GM19452 (cell line): Measurements from ENCODE around the gene MBL2.

Experiments
- ATAC-seq: cut with Tn5 transposase; IDR thresholded peaks from one replicate; pipeline ENCODE4 v1.9.1; 2021; ENCODE audit not compliant: unreplicated experiment

Gene MBL2

GRCh38 chr10:52774182-52774581 is 1.6 kb upstream of the MBL2 start:
- no peak for ATAC-seq

GRCh38 chr10:52771534-52772445 is 794 bp downstream of the MBL2 start:
- ATAC-seq: no peak

GRCh38 chr10:52770904-52771303 is 1.7 kb downstream of the MBL2 start:
- no peak for ATAC-seq

- no peak for ATAC-seq
Measured at GRCh38 chr10:52769966-52770365, 2.6 kb downstream of the MBL2 start.

- no peak for ATAC-seq
Measured at GRCh38 chr10:52768001-52768532, 4.5 kb downstream of the MBL2 start.

GRCh38 chr10:52762088-52762487 is 10.5 kb downstream of the MBL2 start:
- no peak for ATAC-seq

GRCh38 chr10:52759154-52759553 is 13.4 kb downstream of the MBL2 start:
- no peak for ATAC-seq

- ATAC-seq: no peak
Measured at GRCh38 chr10:52758406-52758805, 14.2 kb downstream of the MBL2 start.

- no peak for ATAC-seq
Measured at GRCh38 chr10:52757773-52758172, 14.8 kb downstream of the MBL2 start.

- no peak for ATAC-seq
Measured at GRCh38 chr10:52756966-52757365, 15.6 kb downstream of the MBL2 start.

GRCh38 chr10:52756295-52756694 is 16.3 kb downstream of the MBL2 start:
- no peak for ATAC-seq

- ATAC-seq: no peak
Measured at GRCh38 chr10:52755297-52756062, 17.1 kb downstream of the MBL2 start.

- no peak for ATAC-seq
Measured at GRCh38 chr10:52752801-52753445, 19.7 kb downstream of the MBL2 start.

- no peak for ATAC-seq
Measured at GRCh38 chr10:52752261-52752660, 20.3 kb downstream of the MBL2 start.

GRCh38 chr10:52751337-52751736 is 21.2 kb downstream of the MBL2 start:
- no peak for ATAC-seq

GRCh38 chr10:52750629-52751028 is 22.0 kb downstream of the MBL2 start:
- ATAC-seq: no peak

GRCh38 chr10:52747694-52748093 is 24.9 kb downstream of the MBL2 start:
- no peak for ATAC-seq

- no peak for ATAC-seq
Measured at GRCh38 chr10:52746169-52746568, 26.4 kb downstream of the MBL2 start.

GRCh38 chr10:52744057-52744805 is 28.4 kb downstream of the MBL2 start:
- no peak for ATAC-seq

- ATAC-seq: no peak
Measured at GRCh38 chr10:52742731-52743130, 29.9 kb downstream of the MBL2 start.

- ATAC-seq: no peak
Measured at GRCh38 chr10:52741851-52742250, 30.7 kb downstream of the MBL2 start.
